Measurements from ENCODE around the gene ASCL3. TPM values are rescaled to one million over a fixed set of nuclear protein-coding genes. Genes with fewer than 3 reads are reported as not detected.
A peak's percentile ranks its signal among the peaks of the same experiment; 100 is the strongest.
"Not testable (repeated sequence)": the region's sequence is repeated elsewhere in the genome, so short reads cannot be mapped to it uniquely, and the experiment has no call there.

Gene ASCL3
- total RNA-seq, result not detected
- polyA plus RNA-seq (ENCODE audit: insufficient read length in 6 of 6), result under 1 TPM in 3 of 6 donors, not detected in 3; 0.21 to 0.60 (median 0.26) TPM
- long read RNA-seq, donor 1, partial matches to known transcripts, result 0 of 1 reads
- long read RNA-seq, donor 1, other reads (novel, unspliced or antisense), result 0 of 1 reads
- long read RNA-seq, donor 2, result 0 reads
- long read RNA-seq, donor 3, result 0 reads
- long read RNA-seq, donor 4, result 0 reads
- long read RNA-seq, donor 5, result 0 reads
- long read RNA-seq, donor 6, result 0 reads
- long read RNA-seq, donor 7, result 0 reads
- long read RNA-seq, donor 8, result 0 reads
- long read RNA-seq, donor 9, result 0 reads
- long read RNA-seq, donor 10, result 0 reads
- long read RNA-seq, donor 11, result 0 reads
- long read RNA-seq, donor 12, partial matches to known transcripts, result 0 of 1 reads
- long read RNA-seq, donor 12, other reads (novel, unspliced or antisense), result 0 of 1 reads

GRCh38 chr11:8942518-8943066 is at the start of gene ASCL3:
Gene ASCL3, minus strand, starts transcription at chr11:8943016. Its CDS starts 4,855 bp downstream, at chr11:8938161.
- Histone ChIP-seq H3K36me3 (peaks cover 0 to 8% of the 10 kb centered on the region in 2 donors), H3K4me1 (no peaks in the 10 kb centered on the region), H3K27ac (no peak within 1 kb of the TSS), H3K9me3 (no peaks in the 10 kb centered on the region), H3K27me3 (no peaks in the 10 kb centered on the region), H3K4me3 (no peak within 1 kb of the TSS)
- intact Hi-C loops (cut with DNase I), result no loop called here
- ATAC-seq (no peak), DNase-seq (no peak)
- TF ChIP-seq CTCF (IDR thresholded peaks at IDR 0.05), result no peak

- no peaks in the 10 kb centered on the region for H3K27me3 ChIP-seq
- no peaks in the 10 kb centered on the region for H3K36me3 ChIP-seq
- H3K9me3 ChIP-seq, result no peaks in the 10 kb centered on the region
- intact Hi-C loops (cut with DNase I), result no loop called here
- H3K4me1 ChIP-seq, result peaks cover 0 to 2% of the 10 kb centered on the region in 2 donors
- DNase-seq (no peak), ATAC-seq (no peak)
- TF ChIP-seq CTCF (IDR thresholded peaks at IDR 0.05), result no peak
- no peak overlapping the region for H3K27ac ChIP-seq
- no peak overlapping the region for H3K4me3 ChIP-seq
Observed at GRCh38 chr11:8989453-8989852, 46.6 kb upstream of the ASCL3 start.

GRCh38 chr11:8988329-8989234 is 45.8 kb upstream of the ASCL3 start:
- DNase-seq (no peak), ATAC-seq (peak; percentile 26)
- intact Hi-C loops (cut with DNase I), result no loop called here
- no peaks in the 10 kb centered on the region for H3K9me3 ChIP-seq
- peaks cover 0 to 2% of the 10 kb centered on the region in 2 donors for H3K4me1 ChIP-seq
- H3K36me3 ChIP-seq, result no peaks in the 10 kb centered on the region
- H3K27ac ChIP-seq, result no peak overlapping the region
- H3K27me3 ChIP-seq, result no peaks in the 10 kb centered on the region
- no peak overlapping the region for H3K4me3 ChIP-seq
- TF ChIP-seq CTCF (IDR thresholded peaks at IDR 0.05), result no peak

- DNase-seq (no peak), ATAC-seq (no peak)
- no peaks in the 10 kb centered on the region for H3K9me3 ChIP-seq
- peaks cover 0 to 2% of the 10 kb centered on the region in 2 donors for H3K4me1 ChIP-seq
- H3K27ac ChIP-seq, result no peak overlapping the region
- H3K36me3 ChIP-seq, result no peaks in the 10 kb centered on the region
- no peak for TF ChIP-seq CTCF (IDR thresholded peaks at IDR 0.05)
- H3K27me3 ChIP-seq, result no peaks in the 10 kb centered on the region
- intact Hi-C loops (cut with DNase I), result no loop called here
- no peak overlapping the region for H3K4me3 ChIP-seq
Observed at GRCh38 chr11:8987446-8987845, 44.6 kb upstream of the ASCL3 start.

GRCh38 chr11:8986772-8987171 is 44.0 kb upstream of the ASCL3 start:
- H3K27ac ChIP-seq; H3K27me3 ChIP-seq; ATAC-seq; DNase-seq; H3K36me3 ChIP-seq; intact Hi-C loops (cut with DNase I); H3K9me3 ChIP-seq; H3K4me3 ChIP-seq; H3K4me1 ChIP-seq: not testable (repeated sequence)

Measured in left lung (tissue), 14 donors.